Measurements from ENCODE around the gene SBK2. TPM values are rescaled to one million over a fixed set of nuclear protein-coding genes. Genes with fewer than 3 reads are reported as not detected.

SBK2 gene
- polyA plus RNA-seq, 1 donor from 2014 or later = not detected

DNA sequence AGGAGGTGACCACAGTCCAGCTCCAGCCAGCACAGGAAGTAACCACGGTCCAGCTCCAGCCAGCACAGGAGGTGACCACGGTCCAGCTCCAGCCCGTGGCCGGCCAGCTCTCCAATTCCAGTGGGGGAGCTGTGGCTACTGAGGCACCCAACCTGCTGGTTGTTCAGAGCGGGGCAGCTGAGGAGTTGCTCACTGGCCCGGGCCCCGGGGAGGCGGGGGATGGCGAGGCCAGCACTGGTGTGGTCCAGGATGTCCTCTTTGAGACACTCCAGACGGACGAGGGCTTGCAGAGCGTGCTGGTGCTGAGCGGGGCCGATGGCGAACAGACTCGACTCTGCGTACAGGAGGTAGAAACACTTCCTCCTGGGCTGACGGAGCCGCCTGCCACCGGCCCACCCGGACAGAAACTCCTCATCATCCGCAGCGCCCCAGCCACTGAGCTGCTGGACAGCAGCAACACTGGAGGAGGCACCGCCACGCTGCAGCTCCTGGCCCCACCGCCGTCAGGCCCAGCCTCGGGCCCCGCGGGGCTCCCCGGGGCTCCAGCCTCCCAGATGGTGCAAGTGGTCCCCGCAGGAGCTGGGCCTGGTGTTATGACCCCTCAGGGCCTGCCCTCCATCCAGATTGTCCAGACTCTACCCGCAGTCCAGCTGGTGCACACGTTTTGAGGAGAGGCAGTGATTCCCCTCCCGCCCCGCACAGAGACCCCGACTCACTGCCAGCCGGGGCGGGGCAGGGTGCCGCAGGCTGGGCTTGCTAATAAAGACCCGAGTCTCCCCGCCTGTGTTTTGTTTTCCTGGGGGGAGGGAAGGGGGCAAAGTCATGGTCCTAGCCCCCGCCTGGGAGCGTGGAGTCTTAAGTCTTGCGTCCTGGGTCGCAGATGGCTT, 53.0 kb downstream of the SBK2 start:
- H4K20me1 ChIP-seq (ENCODE audit: insufficient read depth) = no peaks in the 10 kb centered on the region
- H3K9me3 ChIP-seq (ENCODE audit: low read length) = no peaks in the 10 kb centered on the region
- H3K79me2 ChIP-seq (replicated peaks; ENCODE audit: insufficient read depth, low read length) = peaks cover 14% of the 10 kb centered on the region
- no peak overlapping the region for H2AFZ ChIP-seq (ENCODE audit: low read depth, low read length)
- no peaks in the 10 kb centered on the region for H3F3A ChIP-seq (ENCODE audit: insufficient read depth, low read length, poor library complexity, severe bottlenecking)
- H3K36me3 ChIP-seq (ENCODE audit: insufficient read depth, low read length) = no peaks in the 10 kb centered on the region
- TF ChIP-seq EZH2 (IDR thresholded peaks at IDR 0.05; ENCODE audit: borderline replicate concordance, insufficient read depth, low read length, poor library complexity, severe bottlenecking) = no peak
- TF ChIP-seq POLR2AphosphoS5 (IDR thresholded peaks at IDR 0.05) = no peak
- TF ChIP-seq, protein P1, sequence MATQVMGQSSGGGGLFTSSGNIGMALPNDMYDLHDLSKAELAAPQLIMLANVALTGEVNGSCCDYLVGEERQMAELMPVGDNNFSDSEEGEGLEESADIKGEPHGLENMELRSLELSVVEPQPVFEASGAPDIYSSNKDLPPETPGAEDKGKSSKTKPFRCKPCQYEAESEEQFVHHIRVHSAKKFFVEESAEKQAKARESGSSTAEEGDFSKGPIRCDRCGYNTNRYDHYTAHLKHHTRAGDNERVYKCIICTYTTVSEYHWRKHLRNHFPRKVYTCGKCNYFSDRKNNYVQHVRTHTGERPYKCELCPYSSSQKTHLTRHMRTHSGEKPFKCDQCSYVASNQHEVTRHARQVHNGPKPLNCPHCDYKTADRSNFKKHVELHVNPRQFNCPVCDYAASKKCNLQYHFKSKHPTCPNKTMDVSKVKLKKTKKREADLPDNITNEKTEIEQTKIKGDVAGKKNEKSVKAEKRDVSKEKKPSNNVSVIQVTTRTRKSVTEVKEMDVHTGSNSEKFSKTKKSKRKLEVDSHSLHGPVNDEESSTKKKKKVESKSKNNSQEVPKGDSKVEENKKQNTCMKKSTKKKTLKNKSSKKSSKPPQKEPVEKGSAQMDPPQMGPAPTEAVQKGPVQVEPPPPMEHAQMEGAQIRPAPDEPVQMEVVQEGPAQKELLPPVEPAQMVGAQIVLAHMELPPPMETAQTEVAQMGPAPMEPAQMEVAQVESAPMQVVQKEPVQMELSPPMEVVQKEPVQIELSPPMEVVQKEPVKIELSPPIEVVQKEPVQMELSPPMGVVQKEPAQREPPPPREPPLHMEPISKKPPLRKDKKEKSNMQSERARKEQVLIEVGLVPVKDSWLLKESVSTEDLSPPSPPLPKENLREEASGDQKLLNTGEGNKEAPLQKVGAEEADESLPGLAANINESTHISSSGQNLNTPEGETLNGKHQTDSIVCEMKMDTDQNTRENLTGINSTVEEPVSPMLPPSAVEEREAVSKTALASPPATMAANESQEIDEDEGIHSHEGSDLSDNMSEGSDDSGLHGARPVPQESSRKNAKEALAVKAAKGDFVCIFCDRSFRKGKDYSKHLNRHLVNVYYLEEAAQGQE (IDR thresholded peaks at IDR 0.05; ENCODE audit: borderline replicate concordance) = no peak
- no peak for TF ChIP-seq CTCF (IDR thresholded peaks at IDR 0.05; ENCODE audit: poor library complexity, severe bottlenecking)
- TF ChIP-seq RAD21 (conservative IDR thresholded peaks at IDR 0.05) = no peak
- TF ChIP-seq SMC3 (conservative IDR thresholded peaks at IDR 0.05; ENCODE audit: poor library complexity) = no peak
- peak overlapping the region; percentile 87 for H3K27ac ChIP-seq (ENCODE audit: low read length)
- peak overlapping the region; percentile 90 for H3K4me3 ChIP-seq (ENCODE audit: low read length)
- H3K9me2 ChIP-seq (ENCODE audit: insufficient read depth, low read length) = no peaks in the 10 kb centered on the region
- H3K4me2 ChIP-seq (ENCODE audit: low read length) = peak overlapping the region; percentile 84
- H3K27me3 ChIP-seq (ENCODE audit: insufficient read depth, low read depth, low read length) = no peaks in the 10 kb centered on the region
- peak overlapping the region; percentile 95 for H3K9ac ChIP-seq (ENCODE audit: low read length)

DNA sequence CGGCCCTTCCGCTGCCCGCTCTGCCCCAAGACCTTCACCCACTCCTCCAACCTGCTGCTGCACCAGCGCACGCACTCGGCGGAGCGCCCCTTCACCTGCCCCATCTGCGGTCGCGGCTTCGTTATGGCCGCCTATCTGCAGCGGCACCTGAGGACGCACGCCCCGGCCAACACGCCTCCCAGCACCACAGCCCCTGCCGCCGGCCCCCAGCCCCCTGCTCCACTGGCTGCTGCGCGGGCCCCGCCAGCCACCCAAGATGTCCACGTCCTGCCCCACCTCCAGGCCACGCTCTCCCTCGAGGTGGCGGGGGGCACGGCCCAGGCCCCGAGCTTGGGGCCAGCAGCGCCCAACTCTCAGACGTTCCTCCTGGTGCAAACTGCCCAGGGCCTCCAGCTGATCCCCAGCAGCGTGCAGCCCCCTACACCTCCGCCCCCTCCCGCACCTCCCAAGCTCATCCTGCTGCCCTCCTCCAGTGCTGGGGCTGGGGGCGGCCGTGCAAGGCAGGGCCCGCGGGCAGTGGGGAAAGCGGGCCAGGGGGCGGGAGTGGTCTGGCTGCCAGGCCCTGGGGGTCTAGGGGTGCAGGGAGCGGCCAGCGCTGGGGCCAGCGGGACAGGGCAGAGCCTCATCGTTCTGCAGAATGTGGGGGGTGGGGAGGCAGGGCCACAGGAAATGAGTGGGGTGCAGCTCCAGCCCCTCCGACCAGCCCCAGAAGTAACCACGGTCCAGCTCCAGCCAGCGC, 53.8 kb downstream of the SBK2 start:
- Histone ChIP-seq H3F3A (ENCODE audit: insufficient read depth, low read length, poor library complexity, severe bottlenecking) (no peaks in the 10 kb centered on the region), H3K9me2 (ENCODE audit: insufficient read depth, low read length) (no peaks in the 10 kb centered on the region), H2AFZ (ENCODE audit: low read depth, low read length) (no peak overlapping the region), H3K36me3 (ENCODE audit: insufficient read depth, low read length) (no peaks in the 10 kb centered on the region), H3K4me2 (ENCODE audit: low read length) (no peak overlapping the region), H3K9me3 (ENCODE audit: low read length) (no peaks in the 10 kb centered on the region), H3K27me3 (ENCODE audit: insufficient read depth, low read depth, low read length) (no peaks in the 10 kb centered on the region), H4K20me1 (ENCODE audit: insufficient read depth) (no peaks in the 10 kb centered on the region), H3K27ac (ENCODE audit: low read length) (no peak overlapping the region), H3K9ac (ENCODE audit: low read length) (no peak overlapping the region), H3K79me2 (replicated peaks; ENCODE audit: insufficient read depth, low read length) (peaks cover 15% of the 10 kb centered on the region), H3K4me3 (ENCODE audit: low read length) (no peak overlapping the region)
- no peak for TF ChIP-seq SMC3 (conservative IDR thresholded peaks at IDR 0.05; ENCODE audit: poor library complexity)
- TF ChIP-seq POLR2AphosphoS5 (IDR thresholded peaks at IDR 0.05) = no peak
- no peak for TF ChIP-seq RAD21 (conservative IDR thresholded peaks at IDR 0.05)
- no peak for TF ChIP-seq EP300 (conservative IDR thresholded peaks at IDR 0.05; ENCODE audit: poor library complexity, severe bottlenecking)
- no peak for TF ChIP-seq EZH2 (IDR thresholded peaks at IDR 0.05; ENCODE audit: borderline replicate concordance, insufficient read depth, low read length, poor library complexity, severe bottlenecking)
- TF ChIP-seq, protein P1 (IDR thresholded peaks at IDR 0.05; ENCODE audit: borderline replicate concordance) = no peak
- no peak for TF ChIP-seq CTCF (IDR thresholded peaks at IDR 0.05; ENCODE audit: poor library complexity, severe bottlenecking)
- no peak for TF ChIP-seq MXI1 (conservative IDR thresholded peaks at IDR 0.05; ENCODE audit: poor library complexity, severe bottlenecking)
- TF ChIP-seq TAF1 (IDR thresholded peaks at IDR 0.05; ENCODE audit: low read depth) = no peak
